DMS 273 (cell line): Measurements from ENCODE around the gene ENDOD1.
A peak's percentile ranks its signal among the peaks of the same experiment; 100 is the strongest.

Source experiments
- DNase-seq: peaks from one replicate; lab custom pipeline; 2025; ENCODE audit not compliant: unreplicated experiment; lab: John Stamatoyannopoulos, UW

The ENDOD1 gene

DNA sequence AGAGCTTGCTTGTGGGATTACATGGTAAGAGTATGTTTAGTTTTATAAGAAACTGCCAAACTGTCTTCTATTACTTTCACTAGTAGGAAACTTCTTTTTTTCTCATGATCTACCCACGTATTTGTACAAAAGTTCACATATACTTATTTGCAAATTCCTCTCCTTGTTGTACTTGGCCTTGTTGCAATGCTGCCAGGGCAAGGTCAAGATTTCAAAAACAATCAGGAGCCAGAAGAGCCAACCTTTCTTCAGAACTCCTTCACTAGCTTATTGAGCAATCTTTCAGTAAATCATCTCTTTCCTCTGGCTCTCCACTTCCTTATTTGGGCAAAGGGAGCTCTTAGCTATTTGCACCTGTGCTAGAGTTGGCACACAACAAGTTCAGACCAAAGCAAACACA, 13.2 kb upstream of the ENDOD1 start:
- no peak for DNase-seq

DNA sequence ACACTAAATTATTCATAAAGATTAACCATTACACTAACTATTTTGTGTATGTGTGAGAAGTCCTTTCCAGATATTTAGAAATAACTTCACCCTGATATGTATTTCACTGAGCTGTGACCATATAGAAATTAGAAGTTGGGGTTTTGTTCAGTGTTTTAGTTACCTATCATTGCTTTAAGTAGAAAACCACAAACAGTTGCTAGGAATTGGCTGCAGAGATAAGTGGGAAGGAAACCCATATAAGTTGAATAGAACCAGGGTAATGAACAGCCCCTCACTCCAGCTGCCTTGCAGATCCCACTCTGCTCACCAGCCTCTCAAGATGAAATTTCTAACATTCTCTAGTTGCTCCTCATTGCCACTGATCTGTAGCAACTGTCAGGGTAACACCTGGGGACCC, 12.7 kb upstream of the ENDOD1 start:
- no peak for DNase-seq

DNA sequence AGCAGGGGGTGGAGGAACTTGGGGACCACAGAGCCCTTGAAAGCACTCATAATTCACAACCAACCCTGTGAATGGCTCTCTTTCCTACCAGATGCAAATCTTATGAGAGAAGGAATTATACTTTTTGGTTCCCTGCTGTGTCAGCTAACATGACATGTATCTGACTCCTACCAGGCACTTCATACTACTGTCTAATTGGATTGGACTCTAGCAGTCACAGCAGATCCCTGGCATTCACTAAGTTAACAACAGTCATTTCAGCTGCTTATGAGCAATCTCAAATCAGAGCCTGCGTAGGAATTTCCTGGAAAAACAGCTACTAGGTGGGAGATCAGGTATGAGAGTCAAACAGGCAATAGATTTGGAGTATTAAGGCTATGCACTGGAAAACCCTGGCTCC, 11.1 kb upstream of the ENDOD1 start:
- no peak for DNase-seq

DNA sequence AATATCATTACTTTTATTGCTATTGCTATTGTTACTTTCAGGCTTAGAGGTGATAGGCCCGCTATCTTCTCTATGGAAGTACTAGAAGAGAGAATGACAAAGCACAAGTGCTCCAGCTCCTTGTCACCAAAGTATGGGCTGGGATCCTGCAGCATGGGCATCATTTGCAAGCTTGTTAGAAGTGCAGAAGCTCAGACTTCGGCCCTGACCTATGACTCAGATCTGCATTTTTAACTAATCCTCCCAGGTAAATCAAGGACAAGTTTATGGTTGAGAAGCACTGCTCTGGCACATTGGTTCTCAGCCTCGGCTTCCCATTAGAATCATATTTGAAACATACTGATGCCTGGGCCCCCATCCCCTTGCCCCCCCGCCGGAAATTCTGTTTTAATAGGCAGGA, 8.6 kb upstream of the ENDOD1 start:
- DNase-seq = no peak

DNA sequence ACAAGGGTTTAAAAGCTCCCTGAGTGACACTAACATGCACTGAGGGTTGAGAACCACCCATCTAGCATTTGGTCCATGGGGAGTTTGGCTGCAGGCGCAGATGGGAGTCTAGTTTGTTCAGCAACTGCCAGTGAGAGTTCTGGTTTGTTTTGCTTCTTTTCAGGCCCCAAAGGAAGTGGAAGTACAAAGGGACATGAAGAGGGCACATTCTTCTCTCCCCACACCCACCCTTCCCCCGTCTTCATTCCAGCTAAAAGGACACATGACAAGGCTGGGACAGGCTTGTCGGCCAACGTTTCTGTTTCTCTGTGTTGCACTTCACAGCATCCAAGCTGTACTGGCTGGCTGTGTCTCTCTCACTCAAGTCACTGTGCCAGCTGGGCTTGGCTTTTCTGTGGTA, 8.2 kb upstream of the ENDOD1 start:
- DNase-seq = no peak

DNA sequence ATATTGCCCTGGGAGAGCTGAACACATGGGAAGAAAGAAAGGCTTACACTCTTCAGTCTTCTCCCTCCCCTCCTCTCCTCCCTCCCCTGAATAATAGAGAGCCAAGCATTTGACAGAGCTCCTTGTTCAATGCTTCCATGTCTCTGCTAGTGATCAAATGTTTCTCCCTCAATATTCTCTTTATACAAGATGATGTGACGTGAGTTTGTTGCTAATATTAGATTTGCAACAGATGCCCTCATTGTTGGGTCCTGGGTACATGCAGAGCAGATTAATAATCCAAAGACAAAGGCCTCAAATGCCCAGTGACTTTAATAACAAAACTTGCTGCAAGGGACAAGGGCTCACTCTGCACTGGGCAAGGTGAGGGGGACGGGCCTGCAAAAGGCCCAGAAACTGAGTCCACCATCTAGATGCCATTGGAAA, 7.1 kb upstream of the ENDOD1 start:
- no peak for DNase-seq

DNA sequence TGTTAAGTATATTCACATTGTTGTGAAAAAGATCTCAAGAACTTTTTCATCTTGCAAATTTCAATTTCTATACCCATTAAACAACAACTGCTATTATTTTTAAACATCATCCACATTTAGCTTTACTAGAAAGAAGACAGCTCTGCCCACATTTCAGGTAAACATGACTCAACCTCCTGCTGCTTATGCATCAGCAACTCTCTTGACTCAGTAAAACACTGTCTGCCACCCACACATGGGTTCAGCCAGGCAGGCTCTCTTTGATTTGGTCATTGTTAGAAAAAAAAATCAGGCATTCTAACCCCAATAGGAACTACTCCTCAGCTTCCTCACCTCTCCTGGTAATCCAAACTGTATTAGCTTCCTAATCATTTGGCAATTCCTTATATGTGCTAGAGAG, 5.1 kb upstream of the ENDOD1 start:
- no peak for DNase-seq

DNA sequence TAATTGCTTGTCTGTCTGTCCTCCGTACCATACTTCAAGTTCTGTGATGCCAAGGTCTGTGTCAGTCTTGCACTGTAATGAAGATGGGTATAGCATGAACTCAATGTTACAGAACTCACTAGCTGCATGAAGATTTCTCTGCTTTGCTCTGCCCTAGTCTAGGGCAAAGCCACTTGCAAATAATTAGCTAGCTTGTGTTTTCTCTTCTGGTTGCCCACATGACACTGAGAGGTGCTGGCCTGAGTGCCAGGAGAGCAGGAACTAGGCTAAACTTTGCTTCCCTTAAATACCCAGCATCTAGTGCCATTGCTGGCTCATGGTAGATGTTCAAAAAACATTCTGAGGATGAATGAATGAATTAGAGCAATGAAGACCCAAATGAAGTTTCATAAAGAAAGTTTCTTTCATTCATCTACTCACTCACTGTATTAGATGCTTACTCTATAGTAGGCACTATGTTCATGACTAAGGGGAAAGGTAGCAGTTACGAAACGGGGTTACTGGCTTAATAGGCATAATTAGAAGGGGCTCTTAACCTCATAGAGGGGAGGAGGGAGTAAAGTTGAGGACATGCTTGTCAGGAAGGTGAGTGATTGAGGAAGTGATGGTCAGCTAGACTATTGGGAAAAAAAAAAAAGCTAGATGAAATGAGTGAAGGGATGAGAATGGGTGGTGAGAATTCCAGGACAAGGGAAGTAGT, 4.4 kb upstream of the ENDOD1 start:
- no peak for DNase-seq

DNA sequence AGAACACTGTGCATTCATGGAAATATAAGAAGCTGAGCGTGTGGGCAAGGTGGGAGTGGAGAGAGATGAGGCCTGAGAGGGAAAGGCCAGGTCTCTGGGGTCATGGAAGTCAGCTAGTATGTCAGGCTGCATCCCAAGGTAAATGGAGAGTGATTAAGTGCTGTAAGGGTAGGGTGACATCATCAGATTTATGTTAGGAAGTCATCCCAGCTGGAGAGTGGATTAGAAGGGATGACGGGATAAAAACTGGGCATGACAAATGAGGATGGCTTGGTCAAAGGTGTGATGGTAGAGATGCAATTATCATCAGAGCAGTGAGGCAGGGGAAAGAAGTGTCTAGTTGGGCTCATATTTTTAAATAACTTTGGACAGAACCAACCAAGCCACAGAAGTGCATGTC, 3.5 kb upstream of the ENDOD1 start:
- no peak for DNase-seq

DNA sequence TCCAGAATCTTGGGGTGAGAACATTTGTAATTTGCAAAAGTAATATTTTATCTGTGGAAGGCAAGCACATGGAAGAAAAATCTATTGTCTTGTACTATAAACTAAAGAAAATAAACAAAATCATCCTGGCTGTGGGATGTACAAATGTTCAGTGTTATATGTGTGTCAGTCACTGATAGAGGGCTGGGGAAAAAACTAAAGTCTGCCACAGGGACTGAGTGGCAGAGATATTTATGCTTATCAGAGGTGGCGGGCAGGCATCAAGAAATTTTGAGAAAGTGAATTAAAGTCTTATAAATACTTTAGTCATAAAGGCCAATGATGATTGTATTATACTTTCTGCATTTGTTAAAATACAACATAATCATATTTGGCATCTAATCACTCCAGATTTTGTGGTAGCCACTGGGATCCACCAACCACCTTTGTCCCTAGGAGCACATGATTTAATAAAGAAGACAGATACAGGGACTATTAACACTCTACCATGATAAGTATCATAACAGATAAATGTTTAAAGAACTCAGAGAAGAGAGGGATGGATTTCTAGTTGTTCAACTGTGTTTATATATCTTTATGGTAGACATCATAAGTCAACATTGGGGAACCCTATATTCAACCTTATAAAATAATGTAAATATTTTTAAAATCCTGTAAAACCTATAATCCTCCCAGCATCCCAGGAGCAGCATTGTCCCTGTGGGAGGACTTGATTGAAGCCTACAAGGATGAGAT, 2.6 kb upstream of the ENDOD1 start:
- no peak for DNase-seq

DNA sequence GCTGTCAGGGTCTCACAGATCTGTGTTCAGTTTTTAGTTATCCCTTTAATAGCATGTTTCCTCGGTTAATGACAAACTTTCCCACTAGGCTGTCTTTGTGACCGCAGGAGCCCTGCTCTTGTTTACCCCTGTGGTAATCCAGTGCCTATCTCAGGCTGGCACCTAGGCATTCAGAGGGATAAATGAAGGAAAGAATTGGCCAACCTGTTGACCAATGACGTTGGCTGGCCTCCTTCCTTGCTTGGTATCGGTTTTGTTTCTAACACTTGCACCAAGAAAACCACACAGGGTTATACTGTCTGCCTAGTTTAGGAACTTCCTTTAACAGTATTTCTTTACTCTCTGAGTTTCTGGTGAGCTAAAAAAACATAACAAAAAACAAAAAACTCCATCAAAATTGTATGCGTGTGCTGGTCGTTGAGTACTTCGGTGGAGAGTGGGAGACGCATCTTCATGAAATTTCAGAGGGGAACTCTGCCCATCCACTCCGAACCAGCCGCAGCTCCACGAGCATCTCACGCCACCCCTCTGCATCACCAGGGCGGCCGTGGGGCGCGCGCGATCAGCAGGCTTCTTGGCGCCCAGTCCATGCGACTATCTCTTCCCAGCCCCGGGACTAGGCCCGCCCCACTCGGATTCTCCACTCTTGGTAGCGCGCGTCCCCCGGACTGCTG, 563 bp upstream of the ENDOD1 start:
- peak; percentile 13 for DNase-seq

DNA sequence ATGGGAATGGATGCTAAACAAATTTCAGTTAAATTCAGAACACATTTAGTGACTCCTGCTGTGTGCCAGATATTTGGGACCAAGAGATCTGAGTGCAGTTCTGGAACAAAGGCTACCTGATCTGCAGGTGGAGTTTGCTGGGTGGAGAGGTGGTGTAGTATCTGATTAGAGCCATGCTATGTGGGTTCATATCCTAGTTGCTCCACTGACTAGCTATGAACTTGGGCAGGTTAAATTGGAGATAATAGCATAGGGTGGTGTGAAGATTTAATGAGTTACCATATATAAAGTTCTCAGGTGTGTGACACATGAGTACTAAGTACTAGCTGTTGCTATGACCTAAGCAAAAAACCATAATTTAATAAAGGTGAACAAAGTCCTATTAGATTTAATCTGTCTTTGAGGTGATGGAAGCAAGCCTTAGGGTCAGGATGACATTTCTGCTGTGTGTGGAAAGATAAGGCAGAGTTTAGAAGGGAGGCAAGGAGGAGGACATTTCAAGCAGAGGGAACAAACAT, 2.1 kb downstream of the ENDOD1 start:
- no peak for DNase-seq

DNA sequence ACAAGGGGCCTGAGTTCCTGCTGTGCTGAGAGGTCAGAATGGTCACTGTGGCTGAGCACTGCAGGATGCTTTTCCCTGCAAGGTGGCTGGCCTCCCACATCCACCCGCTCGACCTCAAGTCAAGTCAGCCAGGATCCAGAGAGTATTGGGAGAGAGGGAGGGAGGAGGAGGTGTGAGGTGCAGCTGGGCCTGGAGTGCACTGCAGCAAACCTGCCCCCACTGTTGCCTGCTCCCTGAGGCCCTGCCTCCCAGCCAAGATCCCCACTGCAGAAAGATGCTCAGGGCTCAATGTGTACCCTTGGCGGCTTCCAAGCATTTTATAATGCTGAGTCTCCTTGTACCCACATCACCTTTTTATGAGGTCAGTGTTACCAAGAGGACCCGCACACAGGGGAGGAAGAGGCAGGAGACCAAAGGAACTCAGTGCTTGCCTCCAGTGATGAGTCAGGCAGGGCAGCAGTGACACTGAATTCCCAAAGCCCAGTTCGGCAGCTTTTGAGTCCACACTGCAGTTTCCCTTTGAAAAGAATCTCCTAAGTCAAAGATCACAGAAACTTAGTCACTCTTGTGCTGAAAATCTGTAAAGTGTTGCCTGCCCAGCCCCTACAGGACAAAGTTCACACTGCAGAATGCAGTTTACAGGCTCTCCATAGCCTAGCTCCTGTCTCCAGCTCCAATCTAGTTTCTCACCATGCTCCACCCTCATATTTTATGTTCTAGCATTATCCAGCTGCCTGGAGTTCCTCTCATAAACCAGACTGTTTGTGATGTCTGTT, 3.1 kb downstream of the ENDOD1 start:
- peak; percentile 12 for DNase-seq

DNA sequence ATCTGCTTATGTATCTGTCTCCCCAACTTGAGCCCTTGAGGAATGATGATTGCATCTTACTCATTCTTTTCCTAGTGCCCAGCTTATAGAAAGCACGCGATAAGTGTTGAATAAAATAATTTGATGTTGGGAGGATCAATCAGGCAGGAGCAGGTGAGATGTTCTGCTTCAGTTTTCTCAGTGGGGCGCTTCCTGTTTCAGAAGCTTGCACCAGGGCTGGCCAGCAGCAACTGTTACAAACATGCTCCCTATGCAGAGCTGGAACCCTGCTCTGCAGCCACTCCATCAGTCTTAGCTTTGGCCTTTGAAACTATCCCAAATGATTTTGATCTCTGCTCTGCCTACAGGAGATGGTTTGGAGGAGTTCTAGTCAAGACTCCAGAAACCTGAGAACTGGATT, 3.9 kb downstream of the ENDOD1 start:
- no peak for DNase-seq

DNA sequence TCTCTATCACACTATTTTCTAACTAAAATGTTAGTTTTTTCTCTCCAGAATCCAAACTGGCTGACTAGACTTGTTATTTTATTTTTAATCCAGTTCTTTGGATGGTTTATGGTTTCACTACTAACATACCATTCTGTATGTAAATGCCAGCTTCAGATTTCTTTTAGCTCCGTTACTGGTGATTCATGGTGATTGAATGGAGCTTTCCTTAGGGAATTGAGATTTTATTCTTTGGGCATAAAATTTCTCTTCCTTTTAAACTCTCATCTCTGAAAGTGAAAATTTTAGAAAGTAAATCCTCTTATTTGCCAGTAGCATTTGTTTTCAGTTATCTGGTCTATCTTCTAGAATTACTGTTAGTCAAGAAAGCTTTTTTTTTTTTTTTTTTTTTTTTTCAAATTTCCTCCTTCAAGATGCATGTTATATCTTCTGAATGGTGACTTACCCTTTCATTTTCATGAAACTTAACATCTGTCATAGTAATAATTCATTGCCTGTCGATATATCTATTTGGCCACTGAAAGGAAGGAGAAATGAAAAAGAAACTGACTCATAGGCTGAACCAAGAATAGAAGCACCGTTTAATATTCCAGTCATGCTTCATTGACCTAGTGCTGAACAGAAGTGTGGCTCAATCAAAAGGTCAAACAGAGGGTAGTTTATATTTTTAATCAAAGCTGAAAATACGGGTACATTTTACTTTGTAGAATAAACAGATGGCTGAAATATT, 6.4 kb downstream of the ENDOD1 start:
- peak; percentile 34 for DNase-seq

DNA sequence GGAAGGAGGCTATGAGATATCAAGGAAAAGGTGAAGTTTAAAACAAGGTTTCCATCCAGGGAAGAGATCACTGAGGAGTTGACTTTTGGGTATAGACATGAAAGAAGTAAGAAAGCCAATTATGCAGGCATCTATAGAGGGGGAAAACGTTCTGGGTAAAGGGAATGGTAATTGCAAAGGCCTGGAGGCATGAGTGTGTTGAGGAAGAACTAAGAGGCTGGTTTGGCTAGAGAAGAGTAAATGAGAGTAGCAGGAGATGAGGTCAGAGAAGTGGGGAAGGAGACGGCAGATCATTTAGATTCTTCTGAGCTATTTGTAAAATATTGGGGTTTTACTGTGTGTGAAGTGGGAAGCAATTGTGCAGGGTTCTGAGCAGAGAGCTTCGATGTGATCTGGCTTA, 7.6 kb downstream of the ENDOD1 start:
- DNase-seq = no peak

DNA sequence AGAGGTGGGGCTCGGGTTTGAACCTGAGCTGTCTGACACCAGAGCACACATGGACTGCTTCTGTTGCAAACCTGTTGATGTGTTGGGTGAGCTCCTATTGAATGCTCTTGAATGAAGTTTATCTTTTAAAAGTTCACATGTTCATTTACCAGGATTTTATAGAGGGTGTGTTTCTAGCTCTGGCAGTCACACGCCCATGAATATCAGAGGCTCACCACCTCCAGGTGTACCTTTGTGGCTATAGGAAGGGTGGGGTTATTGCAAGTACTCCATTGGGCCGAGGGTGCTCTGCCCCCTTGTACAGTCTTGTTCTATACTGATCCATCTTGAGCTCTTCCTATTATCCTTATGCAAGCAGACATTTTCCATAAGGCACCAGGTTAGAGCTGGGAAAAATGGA, 9.2 kb downstream of the ENDOD1 start:
- DNase-seq = no peak

DNA sequence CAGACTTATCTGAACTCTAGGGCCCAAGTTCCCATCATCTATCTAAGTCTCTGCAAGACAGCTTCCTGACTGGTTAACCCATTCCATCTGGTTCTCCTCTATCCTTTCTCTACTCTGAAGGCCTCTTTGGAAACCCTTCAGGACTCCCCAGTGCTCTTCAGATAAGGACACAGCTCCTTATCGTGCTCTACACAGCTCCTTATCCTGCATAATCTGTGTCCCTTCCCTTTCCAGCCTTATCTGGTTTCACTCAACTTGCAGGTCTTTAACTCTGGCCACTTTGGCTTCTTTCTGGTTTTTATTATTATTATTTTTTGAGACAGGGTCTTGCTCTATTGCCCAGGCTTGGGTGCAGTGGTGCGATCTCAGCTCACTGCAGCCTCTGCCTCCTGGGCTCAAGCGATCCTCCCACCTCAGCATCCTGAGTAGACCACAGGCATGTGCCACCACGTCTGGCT, 10.6 kb downstream of the ENDOD1 start:
- no peak for DNase-seq

DNA sequence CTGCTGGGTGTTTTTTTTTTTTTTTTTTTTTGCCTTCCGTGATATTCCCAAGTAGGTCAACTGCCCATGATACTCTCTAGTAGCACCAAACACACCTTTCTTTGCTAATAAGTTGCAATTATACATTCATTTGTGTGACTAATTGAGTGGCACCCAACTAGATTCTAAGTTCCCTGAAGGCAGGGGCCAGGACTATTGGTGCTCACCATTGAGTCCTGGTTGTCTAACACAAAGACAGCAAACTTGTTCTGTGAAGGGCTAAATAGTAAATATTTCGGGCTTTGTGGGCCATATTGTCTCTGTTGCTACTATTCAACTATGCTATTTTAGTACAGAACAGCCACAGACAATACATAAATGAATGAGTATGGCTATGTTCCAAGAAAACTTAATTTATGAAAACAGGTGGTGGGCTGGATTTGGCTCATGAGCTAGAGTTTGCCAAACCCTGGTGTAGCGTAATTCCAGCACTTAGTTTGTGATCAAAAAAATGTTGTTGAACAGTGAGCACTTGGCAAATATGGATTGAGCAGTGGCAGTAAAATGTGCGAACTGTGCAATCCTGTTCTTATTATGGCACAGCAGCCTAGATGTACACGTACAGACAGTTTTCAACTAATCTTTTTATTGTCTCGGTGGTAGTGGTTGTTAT, 11.3 kb downstream of the ENDOD1 start:
- DNase-seq = no peak

DNA sequence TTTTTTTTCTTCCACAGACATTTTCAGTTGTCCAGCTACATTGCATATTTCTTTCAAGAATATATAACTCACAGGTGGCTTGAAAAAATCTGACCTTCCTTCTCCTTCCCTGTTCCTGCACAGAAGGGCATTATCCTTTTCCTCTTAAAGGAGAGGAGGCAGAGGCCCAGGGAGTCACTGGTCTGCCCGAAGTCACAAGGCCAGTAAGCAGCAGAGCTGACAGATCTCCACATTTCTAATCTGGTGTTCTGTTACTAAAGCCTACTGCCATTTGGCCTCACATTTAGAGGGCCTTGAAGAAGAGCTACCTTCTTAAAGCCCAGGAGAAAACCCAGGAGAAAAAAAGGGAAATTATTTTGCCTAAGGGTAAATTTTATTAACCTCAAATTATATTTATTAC, 12.3 kb downstream of the ENDOD1 start:
- peak; percentile 31 for DNase-seq
